COLO668 (cell line): ENCODE data around the gene CCDC74A.
A peak's percentile ranks its signal among the peaks of the same experiment; 100 is the strongest.
"Not testable (repeated sequence)": the region's sequence is repeated elsewhere in the genome, so short reads cannot be mapped to it uniquely, and the experiment has no call there.

Experiments used
- DNase-seq: peaks from one replicate; lab custom pipeline; 2025; ENCODE audit not compliant: unreplicated experiment; lab: John Stamatoyannopoulos, UW

The CCDC74A gene

GRCh38 chr2:131527131-131528001 lies at the start of gene CCDC74A:
Gene CCDC74A, plus strand, starts transcription at chr2:131527888. Its CDS starts 83 bp downstream, at chr2:131527971.
- peak; percentile 83 for DNase-seq

GRCh38 chr2:131478074-131478849 lies 49.4 kb upstream of the CCDC74A start:
- DNase-seq = not testable (repeated sequence)

DNA sequence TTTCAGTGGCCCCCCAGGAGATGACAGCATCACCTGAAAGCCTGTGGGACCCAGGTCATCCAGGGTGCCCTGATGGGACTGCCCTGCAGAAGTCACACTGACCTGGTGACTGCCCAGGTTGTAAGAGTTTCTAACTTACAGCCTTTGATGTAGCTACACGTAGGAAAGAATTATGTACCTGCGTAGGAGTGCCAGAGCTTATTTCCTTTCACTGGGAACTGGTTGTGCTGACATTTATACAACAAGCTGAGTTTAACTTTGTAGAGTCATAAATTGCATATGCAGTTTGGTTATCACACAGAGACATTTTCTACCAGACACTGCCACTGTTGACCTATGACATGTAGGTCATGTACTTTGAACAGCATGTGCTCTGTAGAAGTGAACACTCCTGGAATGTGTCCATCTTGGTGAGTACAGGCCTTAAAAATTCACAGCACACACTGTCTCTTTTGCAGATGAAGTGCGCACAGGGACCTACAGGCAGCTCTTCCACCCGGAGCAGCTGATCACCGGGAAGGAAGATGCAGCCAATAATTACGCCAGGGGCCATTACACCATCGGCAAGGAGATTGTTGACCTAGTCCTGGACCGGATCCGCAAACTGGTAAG lies 48.7 kb upstream of the CCDC74A start:
- not testable (repeated sequence) for DNase-seq

GRCh38 chr2:131480351-131480750 lies 47.3 kb upstream of the CCDC74A start:
- DNase-seq = not testable (repeated sequence)

DNA sequence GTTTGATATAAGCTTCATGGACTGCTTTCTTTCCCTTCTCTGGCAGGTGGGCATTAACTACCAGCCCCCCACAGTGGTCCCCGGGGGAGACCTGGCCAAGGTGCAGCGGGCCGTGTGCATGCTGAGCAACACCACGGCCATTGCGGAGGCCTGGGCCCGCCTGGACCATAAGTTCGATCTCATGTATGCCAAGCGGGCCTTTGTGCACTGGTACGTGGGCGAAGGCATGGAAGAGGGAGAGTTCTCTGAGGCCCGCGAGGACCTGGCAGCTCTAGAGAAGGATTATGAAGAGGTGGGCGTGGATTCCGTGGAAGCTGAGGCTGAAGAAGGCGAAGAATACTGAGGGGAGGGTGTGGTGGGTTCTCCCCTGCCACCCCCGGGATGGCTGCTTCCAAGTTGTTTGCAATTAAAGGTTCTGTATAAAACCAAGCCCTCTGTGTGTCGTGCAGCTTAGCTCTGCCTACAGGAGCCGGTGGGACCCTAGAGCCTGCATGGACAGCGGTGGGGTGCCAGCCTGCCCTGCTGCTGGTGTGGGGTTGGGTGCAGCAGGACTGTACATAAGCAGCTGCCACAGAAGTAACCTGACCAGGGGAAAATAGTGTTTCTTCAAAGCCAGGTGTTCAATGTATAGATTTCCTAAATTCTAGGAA lies 45.1 kb upstream of the CCDC74A start:
- DNase-seq = not testable (repeated sequence)

- not testable (repeated sequence) for DNase-seq
Observed at GRCh38 chr2:131483981-131484820, 43.5 kb upstream of the CCDC74A start.

- DNase-seq = not testable (repeated sequence)
Observed at GRCh38 chr2:131484906-131485460, 42.7 kb upstream of the CCDC74A start.

DNA sequence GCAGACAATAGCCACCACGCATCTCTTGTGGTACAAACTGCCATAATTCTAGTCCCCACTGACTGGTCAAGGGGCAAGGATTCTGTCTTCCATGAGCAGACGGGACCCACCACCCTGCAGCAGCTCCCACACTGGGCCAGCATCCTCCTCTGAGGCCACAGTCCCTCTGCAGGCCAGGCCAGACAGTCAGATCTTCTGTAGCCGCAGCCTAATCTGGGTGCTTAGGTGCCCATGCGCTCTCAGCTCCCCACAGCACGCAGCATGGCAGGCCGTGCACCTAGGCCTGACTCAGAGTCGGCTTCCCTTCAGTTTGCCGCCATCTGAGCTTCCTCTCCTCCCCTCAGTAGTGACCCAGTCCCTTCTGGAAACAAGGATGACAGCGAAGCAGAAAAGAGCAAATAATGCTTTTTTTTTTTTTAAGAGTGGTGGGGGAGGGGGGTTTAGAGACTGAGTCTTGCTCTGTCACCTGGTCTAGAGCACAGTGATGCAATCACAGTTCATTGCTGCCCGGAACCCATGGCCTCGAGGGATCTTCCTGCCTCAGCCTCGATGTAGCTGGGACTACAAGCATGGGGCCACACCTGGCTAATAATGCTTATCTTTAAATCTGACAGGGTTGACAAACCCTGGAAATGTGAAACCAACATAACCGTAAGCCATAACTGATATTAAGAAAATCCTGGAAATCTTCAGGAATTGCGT lies 41.3 kb upstream of the CCDC74A start:
- DNase-seq = not testable (repeated sequence)

DNA sequence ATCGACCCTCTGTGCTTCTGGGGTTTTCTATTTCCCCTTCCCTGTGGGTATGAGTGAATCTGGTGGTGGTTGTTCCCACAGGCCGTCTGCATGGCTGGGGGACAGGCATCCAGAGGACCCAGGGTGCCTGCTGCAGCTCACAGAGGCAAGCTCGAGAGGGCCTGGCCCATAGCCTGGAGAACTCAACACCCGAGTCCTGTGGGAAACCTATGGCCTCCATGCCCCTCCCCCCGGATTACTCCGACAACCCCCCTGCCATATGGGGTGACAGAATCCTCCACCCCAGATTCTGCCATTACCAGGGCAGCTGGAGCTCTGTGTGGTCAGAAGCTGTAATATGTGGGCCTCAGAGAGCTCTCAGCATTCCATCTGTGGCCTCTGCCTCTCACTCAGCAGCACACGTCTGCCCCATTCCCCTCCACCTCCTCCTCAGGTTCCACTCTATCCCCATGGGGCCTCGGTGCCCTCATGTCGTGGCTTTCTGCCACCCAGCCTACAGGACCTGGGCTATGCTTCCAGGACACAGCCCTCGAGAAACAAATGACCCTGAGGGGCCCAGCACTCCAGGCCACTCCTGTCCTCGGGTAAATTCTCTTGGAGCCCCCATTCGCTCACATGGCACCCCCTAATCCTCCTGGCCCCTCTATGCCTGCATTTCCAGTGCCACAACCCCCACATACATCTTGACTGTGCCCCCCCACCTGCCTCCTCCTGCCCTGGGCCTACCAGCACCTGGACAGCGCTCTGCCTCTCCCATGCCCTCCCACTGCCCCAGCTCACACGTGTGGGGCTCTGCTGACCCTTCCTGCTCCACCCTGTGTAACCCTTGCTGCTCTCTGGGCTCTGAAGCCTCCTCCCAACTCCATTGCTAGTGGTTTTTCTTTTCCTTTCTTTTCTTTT lies 39.1 kb upstream of the CCDC74A start:
- no peak for DNase-seq

- DNase-seq = peak; percentile 21
Observed at GRCh38 chr2:131490616-131491468, 36.8 kb upstream of the CCDC74A start.

DNA sequence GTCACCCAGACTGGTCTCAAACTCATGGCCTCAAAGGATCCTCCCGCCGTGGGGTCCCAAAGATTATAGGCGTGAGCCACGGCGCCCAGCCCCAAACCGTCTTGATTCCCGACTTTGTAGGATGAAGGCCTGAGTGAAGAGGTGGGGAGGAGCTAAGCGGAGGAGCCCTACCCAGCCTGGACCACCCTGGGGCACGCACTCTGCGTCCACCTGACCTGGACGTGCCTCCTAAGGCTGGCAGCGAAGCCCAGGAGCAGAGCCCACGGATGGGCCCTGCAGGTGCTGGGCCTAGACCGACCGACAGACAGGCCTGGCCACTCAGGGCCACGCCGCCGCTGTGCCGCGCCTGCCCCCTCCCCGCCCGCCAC lies 36.2 kb upstream of the CCDC74A start:
- DNase-seq = not testable (repeated sequence)

GRCh38 chr2:131492015-131492417 lies 35.7 kb upstream of the CCDC74A start, which contains the start of gene MZT2A:
Gene MZT2A, minus strand, starts transcription at chr2:131492397. Its CDS starts 21 bp downstream, at chr2:131492376.
- DNase-seq = not testable (repeated sequence)

GRCh38 chr2:131492418-131493198 lies 35.1 kb upstream of the CCDC74A start:
- peak; percentile 95 for DNase-seq

DNA sequence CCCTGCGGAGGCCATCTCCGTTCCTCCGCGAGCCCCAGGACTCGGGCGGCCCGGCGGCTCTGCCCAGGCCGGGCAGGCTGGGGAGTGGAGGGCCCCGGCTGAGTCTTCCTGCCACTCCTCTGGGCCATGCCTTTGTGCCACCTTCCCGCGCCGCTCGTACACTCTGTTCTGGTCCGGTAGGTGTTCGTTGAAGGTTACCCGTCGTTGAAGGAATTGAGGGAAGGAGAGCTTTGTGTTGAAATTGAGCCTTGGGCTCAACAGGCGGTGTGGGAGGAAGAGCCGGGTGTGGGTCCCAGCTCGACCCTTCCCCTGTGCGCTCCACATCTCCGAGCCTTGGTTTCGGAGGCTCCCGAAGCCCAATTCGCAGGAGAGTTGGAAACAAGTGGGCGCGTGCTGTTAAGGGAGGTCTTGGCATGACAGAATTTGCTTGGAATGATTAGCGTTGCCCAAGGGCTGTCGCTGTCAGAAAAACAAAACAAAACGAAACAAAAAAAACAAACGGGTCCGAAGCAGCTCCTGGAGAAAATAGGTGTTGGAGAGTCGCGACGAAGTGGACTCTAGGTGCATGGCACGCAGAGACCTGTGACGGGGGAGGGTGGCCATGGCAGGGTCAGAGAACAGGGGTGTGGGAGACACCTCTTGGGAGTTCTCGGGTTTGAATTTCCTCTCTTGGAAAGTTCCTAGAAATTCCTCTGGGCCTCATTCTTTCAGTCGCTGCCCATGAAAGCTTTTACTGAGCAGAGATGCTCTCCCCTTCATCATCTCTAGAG lies 34.3 kb upstream of the CCDC74A start:
- DNase-seq = no peak

GRCh38 chr2:131495506-131495905 lies 32.2 kb upstream of the CCDC74A start:
- not testable (repeated sequence) for DNase-seq
